Measurements from ENCODE around the gene CELF6.

DNA sequence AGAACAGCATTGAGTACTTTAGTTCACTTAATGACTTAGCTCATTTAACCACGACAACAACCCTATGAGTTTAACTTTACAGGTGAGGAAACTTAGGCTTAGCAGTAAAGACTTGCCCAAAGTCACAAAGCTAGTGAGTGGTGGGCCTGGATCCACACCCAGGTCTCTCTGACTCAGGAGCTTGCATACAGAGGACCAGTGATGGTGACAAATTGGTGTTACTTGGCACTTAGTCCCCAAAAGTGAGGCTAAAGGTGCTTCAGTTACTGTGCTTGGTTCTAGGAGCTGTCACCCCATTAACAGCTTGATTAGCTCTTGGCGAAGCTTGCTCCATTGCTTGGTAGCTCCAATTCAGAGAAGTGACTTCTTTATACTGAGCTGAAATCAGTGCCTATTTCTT, 6.1 kb downstream of the CELF6 start:
- TF ChIP-seq, protein P1, sequence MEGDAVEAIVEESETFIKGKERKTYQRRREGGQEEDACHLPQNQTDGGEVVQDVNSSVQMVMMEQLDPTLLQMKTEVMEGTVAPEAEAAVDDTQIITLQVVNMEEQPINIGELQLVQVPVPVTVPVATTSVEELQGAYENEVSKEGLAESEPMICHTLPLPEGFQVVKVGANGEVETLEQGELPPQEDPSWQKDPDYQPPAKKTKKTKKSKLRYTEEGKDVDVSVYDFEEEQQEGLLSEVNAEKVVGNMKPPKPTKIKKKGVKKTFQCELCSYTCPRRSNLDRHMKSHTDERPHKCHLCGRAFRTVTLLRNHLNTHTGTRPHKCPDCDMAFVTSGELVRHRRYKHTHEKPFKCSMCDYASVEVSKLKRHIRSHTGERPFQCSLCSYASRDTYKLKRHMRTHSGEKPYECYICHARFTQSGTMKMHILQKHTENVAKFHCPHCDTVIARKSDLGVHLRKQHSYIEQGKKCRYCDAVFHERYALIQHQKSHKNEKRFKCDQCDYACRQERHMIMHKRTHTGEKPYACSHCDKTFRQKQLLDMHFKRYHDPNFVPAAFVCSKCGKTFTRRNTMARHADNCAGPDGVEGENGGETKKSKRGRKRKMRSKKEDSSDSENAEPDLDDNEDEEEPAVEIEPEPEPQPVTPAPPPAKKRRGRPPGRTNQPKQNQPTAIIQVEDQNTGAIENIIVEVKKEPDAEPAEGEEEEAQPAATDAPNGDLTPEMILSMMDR (IDR thresholded peaks at IDR 0.05; ENCODE audit: low read depth, low read length, missing input control), result no peak
- TF ChIP-seq EGR1 (IDR thresholded peaks at IDR 0.05; ENCODE audit: low read depth in 2 of 2), result no peak
- TF ChIP-seq JUND (IDR thresholded peaks at IDR 0.05), result no peak
- no peak for TF ChIP-seq GABPA (IDR thresholded peaks at IDR 0.05 in 1 of 2, conservative IDR thresholded peaks at IDR 0.05 in 1 of 2)
- TF ChIP-seq RXRA (IDR thresholded peaks at IDR 0.05), result no peak
- TF ChIP-seq YY1 (IDR thresholded peaks at IDR 0.05), result no peak
- no peak for TF ChIP-seq TAF1 (conservative IDR thresholded peaks at IDR 0.05)
- TF ChIP-seq, protein P2, sequence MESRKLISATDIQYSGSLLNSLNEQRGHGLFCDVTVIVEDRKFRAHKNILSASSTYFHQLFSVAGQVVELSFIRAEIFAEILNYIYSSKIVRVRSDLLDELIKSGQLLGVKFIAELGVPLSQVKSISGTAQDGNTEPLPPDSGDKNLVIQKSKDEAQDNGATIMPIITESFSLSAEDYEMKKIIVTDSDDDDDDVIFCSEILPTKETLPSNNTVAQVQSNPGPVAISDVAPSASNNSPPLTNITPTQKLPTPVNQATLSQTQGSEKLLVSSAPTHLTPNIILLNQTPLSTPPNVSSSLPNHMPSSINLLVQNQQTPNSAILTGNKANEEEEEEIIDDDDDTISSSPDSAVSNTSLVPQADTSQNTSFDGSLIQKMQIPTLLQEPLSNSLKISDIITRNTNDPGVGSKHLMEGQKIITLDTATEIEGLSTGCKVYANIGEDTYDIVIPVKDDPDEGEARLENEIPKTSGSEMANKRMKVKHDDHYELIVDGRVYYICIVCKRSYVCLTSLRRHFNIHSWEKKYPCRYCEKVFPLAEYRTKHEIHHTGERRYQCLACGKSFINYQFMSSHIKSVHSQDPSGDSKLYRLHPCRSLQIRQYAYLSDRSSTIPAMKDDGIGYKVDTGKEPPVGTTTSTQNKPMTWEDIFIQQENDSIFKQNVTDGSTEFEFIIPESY (IDR thresholded peaks at IDR 0.05), result no peak
- TF ChIP-seq ATF3 (IDR thresholded peaks at IDR 0.05), result no peak
- TF ChIP-seq FOXA2 (IDR thresholded peaks at IDR 0.05), result no peak
- no peak for TF ChIP-seq HNF4G (IDR thresholded peaks at IDR 0.05)
- TF ChIP-seq, protein P3, sequence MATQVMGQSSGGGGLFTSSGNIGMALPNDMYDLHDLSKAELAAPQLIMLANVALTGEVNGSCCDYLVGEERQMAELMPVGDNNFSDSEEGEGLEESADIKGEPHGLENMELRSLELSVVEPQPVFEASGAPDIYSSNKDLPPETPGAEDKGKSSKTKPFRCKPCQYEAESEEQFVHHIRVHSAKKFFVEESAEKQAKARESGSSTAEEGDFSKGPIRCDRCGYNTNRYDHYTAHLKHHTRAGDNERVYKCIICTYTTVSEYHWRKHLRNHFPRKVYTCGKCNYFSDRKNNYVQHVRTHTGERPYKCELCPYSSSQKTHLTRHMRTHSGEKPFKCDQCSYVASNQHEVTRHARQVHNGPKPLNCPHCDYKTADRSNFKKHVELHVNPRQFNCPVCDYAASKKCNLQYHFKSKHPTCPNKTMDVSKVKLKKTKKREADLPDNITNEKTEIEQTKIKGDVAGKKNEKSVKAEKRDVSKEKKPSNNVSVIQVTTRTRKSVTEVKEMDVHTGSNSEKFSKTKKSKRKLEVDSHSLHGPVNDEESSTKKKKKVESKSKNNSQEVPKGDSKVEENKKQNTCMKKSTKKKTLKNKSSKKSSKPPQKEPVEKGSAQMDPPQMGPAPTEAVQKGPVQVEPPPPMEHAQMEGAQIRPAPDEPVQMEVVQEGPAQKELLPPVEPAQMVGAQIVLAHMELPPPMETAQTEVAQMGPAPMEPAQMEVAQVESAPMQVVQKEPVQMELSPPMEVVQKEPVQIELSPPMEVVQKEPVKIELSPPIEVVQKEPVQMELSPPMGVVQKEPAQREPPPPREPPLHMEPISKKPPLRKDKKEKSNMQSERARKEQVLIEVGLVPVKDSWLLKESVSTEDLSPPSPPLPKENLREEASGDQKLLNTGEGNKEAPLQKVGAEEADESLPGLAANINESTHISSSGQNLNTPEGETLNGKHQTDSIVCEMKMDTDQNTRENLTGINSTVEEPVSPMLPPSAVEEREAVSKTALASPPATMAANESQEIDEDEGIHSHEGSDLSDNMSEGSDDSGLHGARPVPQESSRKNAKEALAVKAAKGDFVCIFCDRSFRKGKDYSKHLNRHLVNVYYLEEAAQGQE (IDR thresholded peaks at IDR 0.05), result no peak
